K562 (cell line): Measurements from ENCODE around the gene ARID4B. TPM values are rescaled to one million over a fixed set of nuclear protein-coding genes. Genes with fewer than 3 reads are reported as not detected.

Source experiments
- PCBP1 ChIP-seq: fragments of 200-400 bp; formaldehyde crosslinking; IDR thresholded peaks from 2 replicates; pipeline ENCODE4 v1.6.1; 2018; ENCODE audit warnings: mild to moderate bottlenecking, low read depth, low read length; ENCODE audit not compliant: poor library complexity, severe bottlenecking
- POU5F1 ChIP-seq: fragments of 150-350 bp; IDR thresholded peaks from 2 replicates; pipeline ENCODE4 v1.6.1; 2014; ENCODE audit warnings: borderline replicate concordance, low read length, low read depth, mild to moderate bottlenecking; ENCODE audit not compliant: partially characterized antibody
- RBM39 ChIP-seq: fragments of 200-400 bp; formaldehyde crosslinking; optimal IDR thresholded peaks from 2 replicates; pipeline ENCODE3; 2018; ENCODE audit warnings: low read depth, low read length
- SIN3B ChIP-seq: fragments of 450-650 bp; IDR thresholded peaks from 2 replicates; pipeline ENCODE4 v1.6.1; 2017; ENCODE audit warnings: low read depth, mild to moderate bottlenecking, moderate library complexity
- SIRT6 ChIP-seq: IDR thresholded peaks from one replicate; pipeline ENCODE4 v1.6.1; 2012; ENCODE audit warnings: low read depth, mild to moderate bottlenecking, control low read depth, inconsistent platforms, low read length, moderate library complexity
- SRSF9 ChIP-seq: fragments of 200-400 bp; formaldehyde crosslinking; IDR thresholded peaks from 2 replicates; pipeline ENCODE4 v1.6.1; 2017; ENCODE audit warnings: low read depth, low read length, borderline replicate concordance
- TAF9B ChIP-seq: fragments of 450-650 bp; IDR thresholded peaks from 2 replicates; pipeline ENCODE4 v1.6.1; 2018; ENCODE audit warnings: mild to moderate bottlenecking; ENCODE audit not compliant: partially characterized antibody
- ZBTB7A ChIP-seq: IDR thresholded peaks from 2 replicates; pipeline ENCODE4 v1.6.1; 2011; ENCODE audit warnings: low read depth, mild to moderate bottlenecking, low read length, moderate library complexity, borderline replicate concordance; ENCODE audit not compliant: control insufficient read depth
- ZNF354B ChIP-seq: fragments of 250-450 bp; sonication (Bioruptor Pico); IDR thresholded peaks from 2 replicates; pipeline ENCODE4 v1.4.0; 2020
- polyA plus RNA-seq, 8 experiments: library from polyadenylated mRNA; depleted of rRNA in 4 of 8; stranded (reverse) in 5 of 8; unstranded in 3 of 8; fragments of >200 nt; fragmentation: Nextera tagmentation in 2 of 8; fragmentation: Illumina TruSeq in 1 of 8; extraction: Ambion mirVana in 2 of 8; extraction: Trizol in 1 of 8; gene quantifications; 2 replicates each; pipeline versions ENCODE4 v1.2.1 to v1.2.3, GENCODE V29; 2011 to 2014; ENCODE audit warnings: inconsistent platforms in 1 of 8, missing spikeins in 1 of 8
- total RNA-seq, 7 experiments: library from RNA; depleted of rRNA in 6 of 7; stranded (reverse); fragments of >200 nt in 6 of 7; fragmentation: Illumina TruSeq in 2 of 7; extraction: Trizol in 2 of 7; gene quantifications; 2 replicates each; pipeline versions ENCODE4 v1.2.1 to v1.2.3, GENCODE V29; 2011 to 2021; ENCODE audit warnings: low replicate concordance in 1 of 7
- TF ChIP-seq, protein P1 (sequence below): IDR thresholded peaks from 2 replicates; pipeline ENCODE4 v1.6.1; 2014; ENCODE audit warnings: antibody characterized with exemption
- TF ChIP-seq, protein P2 (sequence below): fragments of 250-450 bp; sonication (Bioruptor Pico); IDR thresholded peaks from 2 replicates; pipeline ENCODE4 v1.8.0; 2022; ENCODE audit warnings: moderate library complexity, mild to moderate bottlenecking, inconsistent platforms
- TF ChIP-seq, protein P3 (sequence below): fragments of 250-450 bp; sonication (Bioruptor Pico); IDR thresholded peaks from 2 replicates; pipeline ENCODE4 v1.5.0; 2022; ENCODE audit warnings: mild to moderate bottlenecking
- TF ChIP-seq, protein P4 (sequence below): fragments of 250-450 bp; sonication (Bioruptor Pico); IDR thresholded peaks from 2 replicates; pipeline ENCODE4 v1.4.0; 2020
- TF ChIP-seq, protein P5 (sequence below): IDR thresholded peaks from 2 replicates; pipeline ENCODE4 v1.6.1; 2011; ENCODE audit not compliant: insufficient read length; ENCODE audit errors: extremely low read depth

Gene ARID4B
- total and polyA plus RNA-seq, 9 of the 15 experiments (the other 6 are each of a cell fraction or from before 2014, with no cell fraction given) = 8.4 to 38.9 (median 18.5) TPM

DNA sequence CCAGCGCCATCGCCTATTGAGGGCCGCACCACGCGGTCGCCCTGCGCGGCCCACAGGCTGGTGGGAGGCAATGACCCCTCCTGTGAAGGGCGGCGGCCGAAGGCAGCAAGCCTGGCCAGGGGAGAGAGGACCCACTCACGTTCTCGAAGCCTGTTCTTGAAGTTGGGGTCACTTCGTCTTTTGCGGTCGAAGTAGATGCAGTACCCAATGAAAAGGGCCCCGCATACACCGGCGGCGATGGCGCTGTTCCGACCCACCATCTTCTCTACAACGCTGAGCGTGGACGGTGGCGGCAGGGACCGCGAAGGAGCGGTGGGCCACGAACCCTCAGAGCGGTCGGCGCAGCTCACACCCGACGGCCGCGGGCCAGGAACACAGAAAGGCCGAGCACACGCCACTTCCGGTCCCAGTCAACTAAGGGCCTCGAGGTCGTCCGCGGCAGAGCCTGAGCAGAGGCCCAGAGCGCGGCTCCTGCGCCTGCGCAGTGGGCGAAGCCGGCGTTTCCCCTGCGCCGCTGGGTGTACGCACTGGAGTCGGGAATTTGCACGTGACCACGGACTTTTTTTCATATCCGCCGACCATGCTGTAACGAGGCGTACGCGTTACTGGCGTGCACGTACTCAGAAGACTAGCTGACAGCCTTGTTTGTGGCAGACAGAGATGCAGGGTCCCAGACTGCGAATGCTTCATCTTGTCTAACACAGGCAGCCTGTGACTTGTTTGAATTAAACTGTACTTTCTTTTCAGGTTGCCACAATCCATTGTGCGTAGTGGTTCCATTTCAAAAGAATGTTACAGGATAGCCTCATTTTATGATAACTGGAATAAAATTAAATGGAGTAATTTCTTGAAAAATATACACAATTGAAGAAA is 199.3 kb downstream of the ARID4B start, which contains the start of gene TOMM20 (continued):
- TF ChIP-seq ZNF354B (CRISPR knock-in tag) (no peak), ZBTB7A (peak; percentile 74; the same call in 1 of the 2 replicates), RBM39 (no peak), SRSF9 (no peak), POU5F1 (no peak), TAF9B (peak; percentile 82), PCBP1 (no peak), SIRT6 (no peak), SIN3B (no peak; the same call in 1 of the 2 replicates)
- TF ChIP-seq, protein P1, sequence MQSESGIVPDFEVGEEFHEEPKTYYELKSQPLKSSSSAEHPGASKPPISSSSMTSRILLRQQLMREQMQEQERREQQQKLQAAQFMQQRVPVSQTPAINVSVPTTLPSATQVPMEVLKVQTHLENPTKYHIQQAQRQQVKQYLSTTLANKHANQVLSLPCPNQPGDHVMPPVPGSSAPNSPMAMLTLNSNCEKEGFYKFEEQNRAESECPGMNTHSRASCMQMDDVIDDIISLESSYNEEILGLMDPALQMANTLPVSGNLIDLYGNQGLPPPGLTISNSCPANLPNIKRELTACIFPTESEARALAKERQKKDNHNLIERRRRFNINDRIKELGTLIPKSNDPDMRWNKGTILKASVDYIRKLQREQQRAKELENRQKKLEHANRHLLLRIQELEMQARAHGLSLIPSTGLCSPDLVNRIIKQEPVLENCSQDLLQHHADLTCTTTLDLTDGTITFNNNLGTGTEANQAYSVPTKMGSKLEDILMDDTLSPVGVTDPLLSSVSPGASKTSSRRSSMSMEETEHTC = peak; percentile 96
- TF ChIP-seq, protein P2, sequence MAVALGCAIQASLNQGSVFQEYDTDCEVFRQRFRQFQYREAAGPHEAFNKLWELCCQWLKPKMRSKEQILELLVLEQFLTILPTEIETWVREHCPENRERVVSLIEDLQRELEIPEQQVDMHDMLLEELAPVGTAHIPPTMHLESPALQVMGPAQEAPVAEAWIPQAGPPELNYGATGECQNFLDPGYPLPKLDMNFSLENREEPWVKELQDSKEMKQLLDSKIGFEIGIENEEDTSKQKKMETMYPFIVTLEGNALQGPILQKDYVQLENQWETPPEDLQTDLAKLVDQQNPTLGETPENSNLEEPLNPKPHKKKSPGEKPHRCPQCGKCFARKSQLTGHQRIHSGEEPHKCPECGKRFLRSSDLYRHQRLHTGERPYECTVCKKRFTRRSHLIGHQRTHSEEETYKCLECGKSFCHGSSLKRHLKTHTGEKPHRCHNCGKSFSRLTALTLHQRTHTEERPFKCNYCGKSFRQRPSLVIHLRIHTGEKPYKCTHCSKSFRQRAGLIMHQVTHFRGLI (CRISPR knock-in tag) = no peak
- TF ChIP-seq, protein P3, sequence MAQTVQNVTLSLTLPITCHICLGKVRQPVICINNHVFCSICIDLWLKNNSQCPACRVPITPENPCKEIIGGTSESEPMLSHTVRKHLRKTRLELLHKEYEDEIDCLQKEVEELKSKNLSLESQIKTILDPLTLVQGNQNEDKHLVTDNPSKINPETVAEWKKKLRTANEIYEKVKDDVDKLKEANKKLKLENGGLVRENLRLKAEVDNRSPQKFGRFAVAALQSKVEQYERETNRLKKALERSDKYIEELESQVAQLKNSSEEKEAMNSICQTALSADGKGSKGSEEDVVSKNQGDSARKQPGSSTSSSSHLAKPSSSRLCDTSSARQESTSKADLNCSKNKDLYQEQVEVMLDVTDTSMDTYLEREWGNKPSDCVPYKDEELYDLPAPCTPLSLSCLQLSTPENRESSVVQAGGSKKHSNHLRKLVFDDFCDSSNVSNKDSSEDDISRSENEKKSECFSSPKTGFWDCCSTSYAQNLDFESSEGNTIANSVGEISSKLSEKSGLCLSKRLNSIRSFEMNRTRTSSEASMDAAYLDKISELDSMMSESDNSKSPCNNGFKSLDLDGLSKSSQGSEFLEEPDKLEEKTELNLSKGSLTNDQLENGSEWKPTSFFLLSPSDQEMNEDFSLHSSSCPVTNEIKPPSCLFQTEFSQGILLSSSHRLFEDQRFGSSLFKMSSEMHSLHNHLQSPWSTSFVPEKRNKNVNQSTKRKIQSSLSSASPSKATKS (CRISPR knock-in tag) = no peak
- TF ChIP-seq, protein P4, sequence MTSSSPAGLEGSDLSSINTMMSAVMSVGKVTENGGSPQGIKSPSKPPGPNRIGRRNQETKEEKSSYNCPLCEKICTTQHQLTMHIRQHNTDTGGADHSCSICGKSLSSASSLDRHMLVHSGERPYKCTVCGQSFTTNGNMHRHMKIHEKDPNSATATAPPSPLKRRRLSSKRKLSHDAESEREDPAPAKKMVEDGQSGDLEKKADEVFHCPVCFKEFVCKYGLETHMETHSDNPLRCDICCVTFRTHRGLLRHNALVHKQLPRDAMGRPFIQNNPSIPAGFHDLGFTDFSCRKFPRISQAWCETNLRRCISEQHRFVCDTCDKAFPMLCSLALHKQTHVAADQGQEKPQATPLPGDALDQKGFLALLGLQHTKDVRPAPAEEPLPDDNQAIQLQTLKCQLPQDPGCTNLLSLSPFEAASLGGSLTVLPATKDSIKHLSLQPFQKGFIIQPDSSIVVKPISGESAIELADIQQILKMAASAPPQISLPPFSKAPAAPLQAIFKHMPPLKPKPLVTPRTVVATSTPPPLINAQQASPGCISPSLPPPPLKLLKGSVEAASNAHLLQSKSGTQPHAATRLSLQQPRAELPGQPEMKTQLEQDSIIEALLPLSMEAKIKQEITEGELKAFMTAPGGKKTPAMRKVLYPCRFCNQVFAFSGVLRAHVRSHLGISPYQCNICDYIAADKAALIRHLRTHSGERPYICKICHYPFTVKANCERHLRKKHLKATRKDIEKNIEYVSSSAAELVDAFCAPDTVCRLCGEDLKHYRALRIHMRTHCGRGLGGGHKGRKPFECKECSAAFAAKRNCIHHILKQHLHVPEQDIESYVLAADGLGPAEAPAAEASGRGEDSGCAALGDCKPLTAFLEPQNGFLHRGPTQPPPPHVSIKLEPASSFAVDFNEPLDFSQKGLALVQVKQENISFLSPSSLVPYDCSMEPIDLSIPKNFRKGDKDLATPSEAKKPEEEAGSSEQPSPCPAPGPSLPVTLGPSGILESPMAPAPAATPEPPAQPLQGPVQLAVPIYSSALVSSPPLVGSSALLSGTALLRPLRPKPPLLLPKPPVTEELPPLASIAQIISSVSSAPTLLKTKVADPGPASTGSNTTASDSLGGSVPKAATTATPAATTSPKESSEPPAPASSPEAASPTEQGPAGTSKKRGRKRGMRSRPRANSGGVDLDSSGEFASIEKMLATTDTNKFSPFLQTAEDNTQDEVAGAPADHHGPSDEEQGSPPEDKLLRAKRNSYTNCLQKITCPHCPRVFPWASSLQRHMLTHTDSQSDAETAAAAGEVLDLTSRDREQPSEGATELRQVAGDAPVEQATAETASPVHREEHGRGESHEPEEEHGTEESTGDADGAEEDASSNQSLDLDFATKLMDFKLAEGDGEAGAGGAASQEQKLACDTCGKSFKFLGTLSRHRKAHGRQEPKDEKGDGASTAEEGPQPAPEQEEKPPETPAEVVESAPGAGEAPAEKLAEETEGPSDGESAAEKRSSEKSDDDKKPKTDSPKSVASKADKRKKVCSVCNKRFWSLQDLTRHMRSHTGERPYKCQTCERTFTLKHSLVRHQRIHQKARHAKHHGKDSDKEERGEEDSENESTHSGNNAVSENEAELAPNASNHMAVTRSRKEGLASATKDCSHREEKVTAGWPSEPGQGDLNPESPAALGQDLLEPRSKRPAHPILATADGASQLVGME (CRISPR knock-in tag) = no peak
- TF ChIP-seq, protein P5, sequence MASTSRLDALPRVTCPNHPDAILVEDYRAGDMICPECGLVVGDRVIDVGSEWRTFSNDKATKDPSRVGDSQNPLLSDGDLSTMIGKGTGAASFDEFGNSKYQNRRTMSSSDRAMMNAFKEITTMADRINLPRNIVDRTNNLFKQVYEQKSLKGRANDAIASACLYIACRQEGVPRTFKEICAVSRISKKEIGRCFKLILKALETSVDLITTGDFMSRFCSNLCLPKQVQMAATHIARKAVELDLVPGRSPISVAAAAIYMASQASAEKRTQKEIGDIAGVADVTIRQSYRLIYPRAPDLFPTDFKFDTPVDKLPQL = peak; percentile 29
